Adrenal gland (tissue), 19 donors: ENCODE measurements around the gene FOXD4. TPM values are rescaled to one million over a fixed set of nuclear protein-coding genes. Genes with fewer than 3 reads are reported as not detected.
A peak's percentile ranks its signal among the peaks of the same experiment; 100 is the strongest.
"Not testable (repeated sequence)": the region's sequence is repeated elsewhere in the genome, so short reads cannot be mapped to it uniquely, and the experiment has no call there.

ENCODE experiments used
- DNase-seq, 7 donors: peaks; one replicate each; pipeline ENCODE4 v3.0.0-alpha.2; 2019 to 2020
- H3K27ac ChIP-seq, 5 donors: fragments of 200-600 bp; sonication (generic) in 4 of 5; 1 replicate in 3 of 5; 2 replicates in 2 of 5; pipeline versions ENCODE4 v1.5.1 to v1.8.0; 2016 to 2020; ENCODE audit warnings: mild to moderate bottlenecking in 1 of 5
- H3K27me3 ChIP-seq: fragments of 200-600 bp; 2 replicates; pipeline ENCODE4 v1.8.0; 2021
- H3K36me3 ChIP-seq, 2 donors: fragments of 200-600 bp; replicated peaks in 1 of 2; 1 replicate in 1 of 2; 2 replicates in 1 of 2; pipeline versions ENCODE4 v1.5.1 to v1.8.0; 2018 to 2022
- H3K4me1 ChIP-seq, 2 donors: fragments of 200-600 bp; replicated peaks in 1 of 2; 1 replicate in 1 of 2; 2 replicates in 1 of 2; pipeline versions ENCODE4 v1.5.1 to v1.8.0; 2018 to 2021
- H3K4me3 ChIP-seq, 4 donors: fragments of 200-600 bp; sonication (generic) in 3 of 4; one replicate each; pipeline ENCODE4 v1.5.1; 2016 to 2018
- H3K9me3 ChIP-seq, 3 donors: fragments of 200-600 bp; sonication (generic) in 1 of 3; replicated peaks in 1 of 3; 1 replicate in 2 of 3; 2 replicates in 1 of 3; pipeline versions ENCODE4 v1.5.1 to v1.8.0; 2016 to 2021
- WGBS, 4 donors: extraction: QIAGEN DNeasy Blood & Tissue Kit in 2 of 4; methylation state at CpG; one replicate each; pipeline versions ENCODE4 v1.1.5 to v1.1.7; 2013 to 2017; 5-methylcytosine and 5-hydroxymethylcytosine counted together
- intact Hi-C, 2 donors: fragments of 100-400 bp; cut with DNase I; formaldehyde crosslinking; loops; one replicate each; pipeline versions ENCODE4 v1.14.1 to v1.15.0; 2022 to 2023
- long read RNA-seq, 10 donors: library from polyadenylated mRNA in 3 of 10; unstranded in 2 of 10; stranded (forward) in 1 of 10; transcript quantifications; one replicate each; pipeline ENCODE4 v2.0.0 and lab custom pipeline, GENCODE V29; 2021 to 2026
- polyA plus RNA-seq, 3 donors: library from polyadenylated mRNA; stranded (reverse); fragments of 200-250 nt in 2 of 3; fragments of 350-450 nt in 1 of 3; fragmentation: Illumina TruSeq in 1 of 3; extraction: RNeasy Lipid Tissue Mini Kit (QIAGEN cat#74804) in 1 of 3; gene quantifications; one replicate each; pipeline ENCODE4 v1.2.3, GENCODE V29; 2013 to 2014
- total RNA-seq, 9 donors: library from RNA; depleted of rRNA in 4 of 9; stranded (reverse); fragments of >200 nt in 4 of 9; fragments of 120-200 nt in 1 of 9; fragmentation: NEBNext Ultra II Directional in 1 of 9; extraction: Animal tissue kit (Norgen Biotek cat#: 25700) in 1 of 9; gene quantifications; one replicate each; pipeline versions ENCODE4 v1.1.0 to v1.2.4, GENCODE V29; 2013 to 2023
- donor health status: healthy with polysubstance abuse.
- donor health status: Bipolar disorder and iron deficiency.
- donor health status: DM: yes; HTN: yes; CAD: no.
- donor health status: DM: no; HTN: no; CAD: no.
- donor health status: DM: no; HTN: no; CAD: no.
- donor health status: DM: yes; HTN: yes; CAD: no.

FOXD4 gene
- total RNA-seq, result under 1 TPM in 6 of 9 donors, not detected in 3; 0.26 to 0.88 (median 0.44) TPM
- 1 to 10 TPM in 2 of 3 donors, not detected in 1; 1.2 to 1.4 TPM for polyA plus RNA-seq
- long read RNA-seq, donor 1, partial matches to known transcripts, result 0 of 1 reads
- long read RNA-seq, donor 1, other reads (novel, unspliced or antisense), result 0 of 1 reads
- long read RNA-seq, donor 2, result 0 reads
- long read RNA-seq, donor 3, result 0 reads
- long read RNA-seq, donor 4, result 0 reads
- long read RNA-seq, donor 5, result 0 reads
- long read RNA-seq, donor 6, result 0 reads
- long read RNA-seq, donor 7, partial matches to known transcripts, result 0 of 1 reads
- long read RNA-seq, donor 7, other reads (novel, unspliced or antisense), result 0 of 1 reads
- long read RNA-seq, donor 8, result 0 reads
- long read RNA-seq, donor 9, partial matches to known transcripts, result 0 of 1 reads
- long read RNA-seq, donor 9, other reads (novel, unspliced or antisense), result 0 of 1 reads
- long read RNA-seq, donor 10, result 0 reads

- H3K36me3 ChIP-seq, intact Hi-C loops, H3K4me3 ChIP-seq, H3K27ac ChIP-seq, H3K9me3 ChIP-seq, DNase-seq: not testable (repeated sequence)
- H3K27me3 ChIP-seq, result peaks cover 25% of the 10 kb centered on the region
- WGBS, 4 donors, result 34 to 50% (median 35%) methylated on average over 13 to 30 of the region's 30 CpGs
- H3K4me1 ChIP-seq, result peaks cover 0 to 16% of the 10 kb centered on the region in 2 donors
These were observed at the start of gene FOXD4 for GRCh38 chr9:117995-118467. FOXD4 (minus strand) TSS chr9:118417; CDS start chr9:118119, 298 bp downstream.

GRCh38 chr9:159871-160270, 41.7 kb upstream of the FOXD4 start:
- H3K36me3 ChIP-seq, H3K9me3 ChIP-seq, H3K27me3 ChIP-seq, intact Hi-C loops, H3K4me3 ChIP-seq, H3K4me1 ChIP-seq, DNase-seq, H3K27ac ChIP-seq: not testable (repeated sequence)
- 8 to 21% methylated on average over 1 of the region's 1 CpG; no CpG with 5 or more reads in 2 of the 4 donors for WGBS, 4 donors

GRCh38 chr9:151173-151572, 33.0 kb upstream of the FOXD4 start:
- H3K27me3 ChIP-seq, intact Hi-C loops, DNase-seq: not testable (repeated sequence)

GRCh38 chr9:139880-140279, 21.7 kb upstream of the FOXD4 start:
- WGBS, 4 donors, result 93 to 98% (median 94%) methylated on average over 14 to 17 of the region's 17 CpGs
- H3K36me3 ChIP-seq, H3K27me3 ChIP-seq, DNase-seq, H3K9me3 ChIP-seq, H3K4me1 ChIP-seq, intact Hi-C loops, H3K27ac ChIP-seq, H3K4me3 ChIP-seq: not testable (repeated sequence)

More at GRCh38 chr9:151173-151572, 33.0 kb upstream of the FOXD4 start:
- not testable (repeated sequence) for H3K36me3 ChIP-seq, H3K9me3 ChIP-seq, H3K27ac ChIP-seq, H3K4me3 ChIP-seq, H3K4me1 ChIP-seq

GRCh38 chr9:117144-117994, 848 bp downstream of the FOXD4 start:
- Histone ChIP-seq H3K4me1 (peaks cover 0 to 16% of the 10 kb centered on the region in 2 donors), H3K27me3 (peaks cover 30% of the 10 kb centered on the region)
- DNase-seq, H3K9me3 ChIP-seq, H3K36me3 ChIP-seq, H3K4me3 ChIP-seq, intact Hi-C loops, H3K27ac ChIP-seq: not testable (repeated sequence)
- WGBS, 4 donors, result 3 to 7% (median 6%) methylated on average over 6 to 55 of the region's 71 CpGs

GRCh38 chr9:116239-117077, 1.8 kb downstream of the FOXD4 start:
- DNase-seq, H3K4me3 ChIP-seq, H3K27ac ChIP-seq, H3K9me3 ChIP-seq, intact Hi-C loops, H3K36me3 ChIP-seq: not testable (repeated sequence)
- H3K27me3 ChIP-seq, result peaks cover 32% of the 10 kb centered on the region
- 15 to 27% (median 23%) methylated on average over 10 to 40 of the region's 41 CpGs for WGBS, 4 donors
- H3K4me1 ChIP-seq, result peaks cover 0 to 16% of the 10 kb centered on the region in 2 donors

GRCh38 chr9:115118-115451, 3.1 kb downstream of the FOXD4 start:
- H3K4me1 ChIP-seq, result peaks cover 0 to 16% of the 10 kb centered on the region in 2 donors
- intact Hi-C loops, DNase-seq, H3K9me3 ChIP-seq, H3K27ac ChIP-seq, H3K36me3 ChIP-seq: not testable (repeated sequence)
- peaks cover 32% of the 10 kb centered on the region for H3K27me3 ChIP-seq
- 16 to 27% (median 22%) methylated on average over 8 to 11 of the region's 11 CpGs for WGBS, 4 donors
- H3K4me3 ChIP-seq, result peak overlapping the region in 1 of 4 donors; percentile 42

GRCh38 chr9:114267-115117, 3.7 kb downstream of the FOXD4 start:
- 3 to 5% (median 4%) methylated on average over 18 to 71 of the region's 73 CpGs for WGBS, 4 donors
- DNase-seq, result peak in 1 of 7 donors; percentile 22
- H3K4me3 ChIP-seq, result peak overlapping the region in 1 of 4 donors; percentile 42
- intact Hi-C loops, H3K36me3 ChIP-seq, H3K9me3 ChIP-seq, H3K27ac ChIP-seq: not testable (repeated sequence)
- peaks cover 0 to 16% of the 10 kb centered on the region in 2 donors for H3K4me1 ChIP-seq
- H3K27me3 ChIP-seq, result peaks cover 32% of the 10 kb centered on the region

- peak in 5 of 7 donors; percentile 20 to 40 (median 31) for DNase-seq
- Histone ChIP-seq H3K27me3 (peaks cover 32% of the 10 kb centered on the region), H3K4me1 (peaks cover 0 to 16% of the 10 kb centered on the region in 2 donors), H3K4me3 (peak overlapping the region in 2 of 4 donors; percentile 34 to 42)
- H3K36me3 ChIP-seq, intact Hi-C loops, H3K27ac ChIP-seq, H3K9me3 ChIP-seq: not testable (repeated sequence)
- WGBS, 4 donors, result 0 to 2% (median 1%) methylated on average over 17 to 107 of the region's 111 CpGs; no CpG with 5 or more reads in 1 of the 4 donors
These were observed 4.5 kb downstream of the FOXD4 start for GRCh38 chr9:113468-114266.
